Fibroblast of lung (primary cell): Measurements from ENCODE around the gene C1QTNF9B.

Source experiments
- CTCF ChIP-seq, 2 donors: IDR thresholded peaks in 1 of 2; conservative IDR thresholded peaks in 1 of 2; 1 replicate in 1 of 2; 2 replicates in 1 of 2; pipeline ENCODE4 v1.5.1; 2011 to 2012; ENCODE audit warnings: low read length in 2 of 2, control low read depth in 1 of 2, inconsistent platforms in 1 of 2, low read depth in 1 of 2, mild to moderate bottlenecking in 1 of 2
- EZH2 ChIP-seq: IDR thresholded peaks from 2 replicates; pipeline ENCODE4 v1.5.1; 2012; ENCODE audit warnings: low read length, control low read depth, mild to moderate bottlenecking; ENCODE audit errors: missing control alignments

GRCh38 chr13:23858546-23858945 lies 38.8 kb downstream of the C1QTNF9B start:
- TF ChIP-seq CTCF (conservative IDR thresholded peaks at IDR 0.05 in 1 of 2, IDR thresholded peaks at IDR 0.05 in 1 of 2; ENCODE audit: low read depth in 1 of 2, low read length in 2 of 2) (no peak), EZH2 (no peak)
